ENCODE results near the gene EYA4. TPM values are rescaled to one million over a fixed set of nuclear protein-coding genes. Genes with fewer than 3 reads are reported as not detected.

Gene EYA4
- total and polyA plus RNA-seq, 2 donors (not counting 3 experiments of a cell fraction or from before 2014, with no cell fraction given): not detected

GRCh38 chr6:133466680-133467079 lies 225.5 kb downstream of the EYA4 start:
- Histone ChIP-seq H3K9me3 (replicated peaks; ENCODE audit: control insufficient read depth, insufficient read depth, low read length) (no peaks in the 10 kb centered on the region), H3K27me3 (ENCODE audit: control insufficient read depth in 2 of 2, insufficient read depth in 2 of 2, low read length in 2 of 2) (no peaks in the 10 kb centered on the region), H3K79me2 (ENCODE audit: control insufficient read depth, insufficient read depth, low read length) (no peaks in the 10 kb centered on the region), H3K4me1 (ENCODE audit: control insufficient read depth, extremely low read depth, insufficient read depth, low read length) (no peaks in the 10 kb centered on the region), H3K4me3 (replicated peaks in 1 of 3; ENCODE audit: insufficient read depth in 1 of 3, low read depth in 1 of 3, low read length in 3 of 3) (no peak overlapping the region), H3K9me1 (replicated peaks; ENCODE audit: control insufficient read depth, extremely low read depth, insufficient read depth, low read length) (no peaks in the 10 kb centered on the region), H3K27ac (ENCODE audit: insufficient read depth, low read depth, low read length) (no peak overlapping the region), H3K36me3 (ENCODE audit: control insufficient read depth in 2 of 2, extremely low read depth in 1 of 2, insufficient read depth in 2 of 2, low read length in 2 of 2) (no peaks in the 10 kb centered on the region), H2AFZ (ENCODE audit: low read depth, low read length) (no peak overlapping the region), H3K4me2 (ENCODE audit: insufficient read depth, low read length) (no peak overlapping the region), H4K20me1 (replicated peaks; ENCODE audit: control insufficient read depth, extremely low read depth, insufficient read depth, low read length) (no peaks in the 10 kb centered on the region), H3K9ac (replicated peaks; ENCODE audit: extremely low read depth, insufficient read depth, low read length) (no peak overlapping the region)
- DNase-seq (ENCODE audit: low read depth, low spot score) (no peak), FAIRE-seq (no peak)
- ChIA-PET POLR2A (no interaction called here), CTCF (no interaction called here)
- no TSS peak for BruUV-seq (replicated peaks)
- no peak for TF ChIP-seq CTCF (IDR thresholded peaks at IDR 0.05; ENCODE audit: extremely low read depth in 1 of 2, insufficient read depth in 1 of 2, low read depth in 1 of 2, low read length in 2 of 2)
- TF ChIP-seq GATA2 (IDR thresholded peaks at IDR 0.05; ENCODE audit: insufficient read depth, insufficient read length, low read depth, low read length): no peak
- dilution Hi-C loops (cut with MboI; ENCODE audit: extremely low pct_ligation_motif_present, low sequenced_read_pairs): no loop called here
- intact Hi-C loops (cut with micrococcal nuclease): no loop called here

DNA sequence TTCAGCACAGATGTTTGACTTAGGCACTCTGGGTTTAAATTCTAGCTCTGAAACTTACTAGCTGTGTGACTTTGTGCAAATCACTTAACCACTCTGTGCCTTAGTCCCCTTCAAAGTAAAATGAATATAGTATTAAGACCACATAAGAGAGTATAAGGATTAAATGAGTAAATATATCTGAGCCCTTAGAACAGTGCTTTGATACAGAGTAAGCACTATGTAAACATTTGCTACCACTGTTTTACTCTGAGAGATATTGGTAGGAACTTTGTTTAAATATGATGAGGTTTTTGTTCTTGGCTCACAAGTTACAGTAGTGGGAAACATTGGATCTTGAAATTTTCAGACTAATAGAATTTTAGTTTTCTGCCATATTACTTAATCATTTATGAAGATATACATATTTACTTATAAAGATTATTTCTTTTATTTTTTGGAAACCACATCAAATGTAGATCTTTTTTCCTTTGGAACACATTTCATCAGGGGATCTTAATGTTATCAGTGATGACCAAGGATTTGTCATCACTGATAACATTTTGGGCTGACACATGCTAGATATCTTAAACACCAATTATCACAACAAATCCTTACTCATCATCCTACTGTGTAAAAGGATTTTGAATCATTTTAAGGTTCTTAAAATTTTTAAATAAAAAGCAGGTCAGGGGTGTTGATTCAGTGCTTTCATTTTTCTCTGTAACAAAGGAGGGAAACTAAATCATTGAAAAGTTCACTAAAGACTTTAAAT lies 226.2 kb downstream of the EYA4 start:
- H3K4me3 ChIP-seq (replicated peaks in 1 of 3; ENCODE audit: insufficient read depth in 1 of 3, low read depth in 1 of 3, low read length in 3 of 3): no peak overlapping the region
- H3K9me1 ChIP-seq (replicated peaks; ENCODE audit: control insufficient read depth, extremely low read depth, insufficient read depth, low read length): no peaks in the 10 kb centered on the region
- H3K4me1 ChIP-seq (ENCODE audit: control insufficient read depth, extremely low read depth, insufficient read depth, low read length): no peaks in the 10 kb centered on the region
- H4K20me1 ChIP-seq (replicated peaks; ENCODE audit: control insufficient read depth, extremely low read depth, insufficient read depth, low read length): no peaks in the 10 kb centered on the region
- FAIRE-seq: no peak
- H3K36me3 ChIP-seq (ENCODE audit: control insufficient read depth in 2 of 2, extremely low read depth in 1 of 2, insufficient read depth in 2 of 2, low read length in 2 of 2): no peaks in the 10 kb centered on the region
- BruUV-seq (replicated peaks): no TSS peak
- no peak overlapping the region for H2AFZ ChIP-seq (ENCODE audit: low read depth, low read length)
- TF ChIP-seq POLR2AphosphoS5 (IDR thresholded peaks at IDR 0.05; ENCODE audit: insufficient read depth, low read depth, low read length) (no peak), FOS (IDR thresholded peaks at IDR 0.05; ENCODE audit: borderline replicate concordance, insufficient read depth, low read length) (no peak), GATA2 (IDR thresholded peaks at IDR 0.05; ENCODE audit: insufficient read depth, insufficient read length, low read depth, low read length) (no peak), CTCF (IDR thresholded peaks at IDR 0.05; ENCODE audit: extremely low read depth in 1 of 2, insufficient read depth in 1 of 2, low read depth in 1 of 2, low read length in 2 of 2) (no peak), MYC (IDR thresholded peaks at IDR 0.05; ENCODE audit: low read depth, low read length) (no peak), EZH2 (IDR thresholded peaks at IDR 0.05; ENCODE audit: borderline replicate concordance, low read depth, low read length, severe bottlenecking) (no peak), POLR2A (IDR thresholded peaks at IDR 0.05; ENCODE audit: low read depth, low read length) (no peak), JUN (IDR thresholded peaks at IDR 0.05; ENCODE audit: borderline replicate concordance, insufficient read depth, insufficient read length, low read depth) (no peak)
- TF ChIP-seq, protein P1, sequence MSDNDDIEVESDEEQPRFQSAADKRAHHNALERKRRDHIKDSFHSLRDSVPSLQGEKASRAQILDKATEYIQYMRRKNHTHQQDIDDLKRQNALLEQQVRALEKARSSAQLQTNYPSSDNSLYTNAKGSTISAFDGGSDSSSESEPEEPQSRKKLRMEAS (IDR thresholded peaks at IDR 0.05; ENCODE audit: insufficient read depth, insufficient read length): no peak
- CTCF ChIA-PET: no interaction called here
- H3K79me2 ChIP-seq (ENCODE audit: control insufficient read depth, insufficient read depth, low read length): no peaks in the 10 kb centered on the region
- intact Hi-C loops (cut with micrococcal nuclease): no loop called here
- no peaks in the 10 kb centered on the region for H3K9me3 ChIP-seq (replicated peaks; ENCODE audit: control insufficient read depth, insufficient read depth, low read length)
- H3K4me2 ChIP-seq (ENCODE audit: insufficient read depth, low read length): no peak overlapping the region
- POLR2A ChIA-PET: no interaction called here
- no peak overlapping the region for H3K9ac ChIP-seq (replicated peaks; ENCODE audit: extremely low read depth, insufficient read depth, low read length)
- no peak for DNase-seq (ENCODE audit: low read depth, low spot score)
- no peak overlapping the region for H3K27ac ChIP-seq (ENCODE audit: insufficient read depth, low read depth, low read length)
- dilution Hi-C loops (cut with MboI; ENCODE audit: extremely low pct_ligation_motif_present, low sequenced_read_pairs): no loop called here
- no peaks in the 10 kb centered on the region for H3K27me3 ChIP-seq (ENCODE audit: control insufficient read depth in 2 of 2, insufficient read depth in 2 of 2, low read length in 2 of 2)
